HepG2 (cell line): ENCODE results near the gene SEC14L5. TPM values are rescaled to one million over a fixed set of nuclear protein-coding genes. Genes with fewer than 3 reads are reported as not detected.

ENCODE experiments used
- ATF5 ChIP-seq: sonication (generic); formaldehyde crosslinking; IDR thresholded peaks from 2 replicates; pipeline ENCODE4 v1.4.0; 2020; ENCODE audit warnings: mild to moderate bottlenecking, low read depth, missing genetic modification reagents
- CREM ChIP-seq, 2 experiments: sonication (generic) in 1 of 2; formaldehyde crosslinking in 1 of 2; IDR thresholded peaks; 2 replicates each; pipeline versions ENCODE4 v1.4.0 to v1.6.1; 2016 to 2020; ENCODE audit warnings: antibody characterized with exemption in 1 of 2, mild to moderate bottlenecking in 1 of 2, missing genetic modification reagents in 1 of 2
- E2F2 ChIP-seq: sonication (generic); formaldehyde crosslinking; IDR thresholded peaks from 2 replicates; pipeline ENCODE4 v1.4.0; 2020; ENCODE audit warnings: missing genetic modification reagents, borderline replicate concordance
- GMEB2 ChIP-seq: IDR thresholded peaks from 2 replicates; pipeline ENCODE4 v1.6.1; 2016; ENCODE audit warnings: missing biosample characterization, missing genetic modification reagents, low read depth
- IKZF5 ChIP-seq: IDR thresholded peaks from 2 replicates; pipeline ENCODE4 v1.6.1; 2018; ENCODE audit warnings: missing genetic modification reagents, mild to moderate bottlenecking, missing compliant biosample characterization
- MIER3 ChIP-seq: IDR thresholded peaks from 2 replicates; pipeline ENCODE4 v1.6.1; 2016; ENCODE audit warnings: missing compliant biosample characterization, borderline replicate concordance
- MLXIP ChIP-seq: sonication (generic); formaldehyde crosslinking; IDR thresholded peaks from 2 replicates; pipeline ENCODE4 v1.9.0; 2021; ENCODE audit warnings: missing genetic modification reagents, borderline replicate concordance
- POLR2AphosphoS2 ChIP-seq: IDR thresholded peaks from 2 replicates; pipeline ENCODE4 v1.6.1; 2011; ENCODE audit warnings: low read depth, low read length, improper control_type of control experiment
- TERF1 ChIP-seq: sonication (generic); formaldehyde crosslinking; IDR thresholded peaks from 2 replicates; pipeline ENCODE4 v1.8.0; 2022; ENCODE audit warnings: mild to moderate bottlenecking, missing genetic modification reagents, moderate library complexity
- TRIM24 ChIP-seq: sonication (generic); formaldehyde crosslinking; IDR thresholded peaks from 2 replicates; pipeline ENCODE4 v1.8.0; 2022; ENCODE audit warnings: mild to moderate bottlenecking, missing genetic modification reagents
- ZFP36L1 ChIP-seq: sonication (generic); formaldehyde crosslinking; IDR thresholded peaks from 2 replicates; pipeline ENCODE4 v1.8.0; 2022; ENCODE audit warnings: mild to moderate bottlenecking, missing genetic modification reagents, moderate library complexity
- ZNF280B ChIP-seq: sonication (generic); formaldehyde crosslinking; IDR thresholded peaks from 2 replicates; pipeline ENCODE4 v1.5.0; 2020; ENCODE audit warnings: missing genetic modification reagents, mild to moderate bottlenecking, borderline replicate concordance
- ZNF501 ChIP-seq: sonication (generic); formaldehyde crosslinking; IDR thresholded peaks from 2 replicates; pipeline ENCODE4 v1.5.1; 2020; ENCODE audit warnings: mild to moderate bottlenecking, moderate library complexity, missing genetic modification reagents
- ZNF564 ChIP-seq: sonication (generic); formaldehyde crosslinking; IDR thresholded peaks from 2 replicates; pipeline ENCODE4 v1.8.1; 2023; ENCODE audit warnings: mild to moderate bottlenecking, missing genetic modification reagents
- ZNF660 ChIP-seq: sonication (generic); formaldehyde crosslinking; IDR thresholded peaks from 2 replicates; pipeline ENCODE4 v1.5.1; 2020; ENCODE audit warnings: mild to moderate bottlenecking, low read depth, missing genetic modification reagents, borderline replicate concordance
- ZNF720 ChIP-seq: sonication (generic); formaldehyde crosslinking; IDR thresholded peaks from 2 replicates; pipeline ENCODE4 v1.4.0; 2020; ENCODE audit warnings: missing genetic modification reagents
- ZNF746 ChIP-seq: sonication (generic); formaldehyde crosslinking; IDR thresholded peaks from 2 replicates; pipeline ENCODE4 v1.8.0; 2022; ENCODE audit warnings: mild to moderate bottlenecking, missing genetic modification reagents
- polyA plus RNA-seq, 8 experiments: library from polyadenylated mRNA; depleted of rRNA in 3 of 8; stranded (reverse) in 7 of 8; unstranded in 1 of 8; fragments of >200 nt; fragmentation: Illumina TruSeq in 4 of 8; extraction: Trizol in 4 of 8; gene quantifications; 2 replicates each; pipeline versions ENCODE4 v1.2.1 to v1.2.3, GENCODE V29; 2011 to 2016; ENCODE audit warnings: low read depth in 4 of 8, missing spikeins in 1 of 8, mixed read lengths in 1 of 8; ENCODE audit not compliant: insufficient read depth in 1 of 8
- total RNA-seq, 5 experiments: library from RNA; depleted of rRNA; stranded (reverse); fragments of >200 nt; fragmentation: Illumina TruSeq; extraction: Trizol; gene quantifications; 2 replicates each; pipeline ENCODE4 v1.2.3, GENCODE V29; 2016; ENCODE audit warnings: low read depth in 1 of 5

The SEC14L5 gene
- total and polyA plus RNA-seq, 2 of the 13 experiments (the other 11 are each of a cell fraction or from before 2014, with no cell fraction given): 0.40 to 0.42 TPM

GRCh38 chr16:4936991-4937781, 20.9 kb upstream of the SEC14L5 start, which contains the start of gene PPL (continued):
- peak; percentile 73; the same call in 1 of the 2 replicates for TF ChIP-seq TERF1 (CRISPR knock-in tag)
- TF ChIP-seq ZNF746 (CRISPR knock-in tag): no peak; the same call in 1 of the 2 replicates
- TF ChIP-seq ZNF501 (CRISPR knock-in tag): peak; percentile 54; the same call in 1 of the 2 replicates
- TF ChIP-seq ZNF720 (CRISPR knock-in tag): no peak
- no peak; the same call in 1 of the 2 replicates for TF ChIP-seq ZFP36L1 (CRISPR knock-in tag)
- TF ChIP-seq ZNF564: no peak
- 0 out of 2 replicates have a peak, but pooled peaks have one; percentile 69 for TF ChIP-seq ATF5 (CRISPR knock-in tag)
- TF ChIP-seq MLXIP (CRISPR knock-in tag): no peak
- TF ChIP-seq ZNF280B (CRISPR knock-in tag): peak; percentile 59
- no peak for TF ChIP-seq POLR2AphosphoS2
- TF ChIP-seq TRIM24 (CRISPR knock-in tag): no peak
- TF ChIP-seq MIER3 (CRISPR knock-in tag): no peak
- TF ChIP-seq E2F2 (CRISPR knock-in tag): no peak; the same call in 1 of the 2 replicates
- TF ChIP-seq CREM (IDR thresholded peaks at IDR 0.05): no peak
- no peak for TF ChIP-seq CREM (CRISPR knock-in tag; IDR thresholded peaks at IDR 0.05)
- no peak for TF ChIP-seq ZNF660
- 0 out of 2 replicates have a peak, but pooled peaks have one; percentile 31 for TF ChIP-seq GMEB2 (CRISPR knock-in tag)
- TF ChIP-seq IKZF5 (CRISPR knock-in tag): peak; percentile 87
